ENCODE data around the gene PLCH2.
A peak's percentile ranks its signal among the peaks of the same experiment; 100 is the strongest.

The PLCH2 gene

GRCh38 chr1:2528966-2529783, 53.1 kb downstream of the PLCH2 start:
- DNase-seq (ENCODE audit: low spot score): peak; percentile 58

DNA sequence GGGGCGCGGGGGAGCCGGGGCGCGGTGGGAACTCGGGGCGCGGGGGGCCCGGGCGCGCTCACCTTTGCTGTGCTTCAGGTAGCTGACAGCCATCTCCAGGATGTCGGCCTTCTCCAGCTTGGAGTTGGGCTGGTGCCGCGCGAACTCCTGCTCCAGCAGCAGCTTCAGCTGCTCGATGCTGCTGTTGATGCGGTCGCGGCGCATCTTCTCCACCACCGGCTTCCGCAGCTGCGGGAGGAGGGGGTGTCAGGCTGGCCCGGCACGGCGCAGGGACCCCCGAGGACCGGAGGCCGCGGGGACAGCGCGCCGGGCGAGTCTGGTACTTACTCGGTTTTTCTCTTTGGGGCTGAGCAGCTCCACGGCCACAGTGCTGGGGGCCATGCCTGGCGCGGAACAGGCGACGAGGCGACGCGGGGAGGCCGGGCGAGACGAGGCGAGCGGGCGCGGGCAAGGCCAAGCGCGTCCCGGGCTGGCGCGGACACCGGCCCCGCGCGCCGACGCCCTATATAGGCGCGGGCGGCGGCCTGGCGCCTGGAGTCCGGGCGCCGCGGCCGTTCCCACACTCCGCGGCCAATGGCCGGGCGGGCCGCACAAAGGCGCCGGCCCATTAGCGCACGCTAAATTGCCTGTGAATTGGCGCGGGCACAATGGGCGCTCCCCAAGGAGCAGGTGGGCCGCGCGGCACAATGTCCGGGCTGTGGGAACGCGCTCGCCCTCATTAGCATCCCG, 53.9 kb downstream of the PLCH2 start, which contains the start of gene HES5:
HES5 (minus strand) TSS at position 480 of the 729 bp plus-strand sequence; CDS start at position 381, 99 bp downstream.
- no peak for DNase-seq (ENCODE audit: low spot score)

DNA sequence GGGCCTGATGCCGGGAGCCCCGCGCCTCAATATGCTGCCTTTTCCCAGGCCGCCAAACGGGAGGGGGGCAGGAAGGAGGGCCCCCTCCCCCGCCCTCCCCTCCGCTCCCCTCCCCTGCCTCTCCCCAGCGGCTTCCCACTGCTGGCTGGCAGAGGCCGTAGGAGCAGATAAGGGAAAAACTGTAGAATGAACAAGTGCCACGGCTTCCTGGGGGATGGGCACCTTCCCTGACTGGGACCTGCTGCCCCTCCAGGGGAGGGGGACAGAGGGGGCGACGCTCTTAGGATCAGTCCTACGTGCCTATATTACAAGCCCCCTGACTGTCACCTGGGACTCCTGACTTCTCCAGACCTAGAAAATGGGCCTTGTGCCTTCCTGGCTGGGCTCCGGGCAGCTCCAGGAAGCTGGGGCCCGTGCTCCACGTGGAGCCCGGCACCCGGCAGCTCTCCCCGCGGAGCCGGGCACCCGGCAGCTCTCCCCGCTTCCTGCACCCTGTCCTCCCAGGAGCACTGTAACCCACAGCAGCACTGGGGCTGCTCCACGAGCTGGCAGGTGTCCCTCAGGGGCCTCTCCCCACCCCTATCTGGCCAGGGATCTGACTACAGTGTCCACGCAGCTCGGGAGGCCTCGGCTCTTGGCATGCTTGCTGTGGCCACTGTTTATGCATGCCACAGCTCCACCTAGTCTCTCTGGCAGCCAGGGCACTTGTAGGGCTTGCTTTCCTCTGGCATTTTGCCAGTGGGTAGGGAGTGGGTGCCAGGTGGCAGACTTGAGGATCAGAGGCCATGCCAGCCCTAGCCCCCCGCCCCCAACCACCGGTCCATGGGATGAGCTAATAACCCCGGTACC, 54.6 kb downstream of the PLCH2 start:
- DNase-seq (ENCODE audit: low spot score): no peak

- no peak for DNase-seq (ENCODE audit: low spot score)
Observed at GRCh38 chr1:2532485-2533160, 56.5 kb downstream of the PLCH2 start.

DNA sequence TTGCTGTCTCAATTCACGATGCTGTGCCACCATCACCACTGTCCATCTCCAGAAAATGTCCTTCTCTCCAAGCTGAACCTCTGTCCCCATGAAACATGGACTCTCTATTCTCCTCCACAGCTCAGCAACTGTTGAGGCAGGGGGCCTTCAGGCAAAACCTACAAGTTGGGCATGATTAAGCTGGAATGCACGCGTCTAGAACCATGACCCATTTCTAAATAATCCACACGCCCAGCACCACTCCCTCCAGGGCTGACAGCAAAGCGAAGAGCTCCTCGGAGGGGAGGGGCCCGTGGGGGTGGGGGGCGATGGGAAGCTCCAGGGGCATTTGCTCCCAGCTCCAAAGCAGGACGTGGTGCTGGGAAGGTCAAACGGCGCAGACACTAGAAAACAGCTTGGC, 57.3 kb downstream of the PLCH2 start:
- no peak for DNase-seq (ENCODE audit: low spot score)

GRCh38 chr1:2534315-2534686, 58.2 kb downstream of the PLCH2 start:
- DNase-seq (ENCODE audit: low spot score): no peak

DNA sequence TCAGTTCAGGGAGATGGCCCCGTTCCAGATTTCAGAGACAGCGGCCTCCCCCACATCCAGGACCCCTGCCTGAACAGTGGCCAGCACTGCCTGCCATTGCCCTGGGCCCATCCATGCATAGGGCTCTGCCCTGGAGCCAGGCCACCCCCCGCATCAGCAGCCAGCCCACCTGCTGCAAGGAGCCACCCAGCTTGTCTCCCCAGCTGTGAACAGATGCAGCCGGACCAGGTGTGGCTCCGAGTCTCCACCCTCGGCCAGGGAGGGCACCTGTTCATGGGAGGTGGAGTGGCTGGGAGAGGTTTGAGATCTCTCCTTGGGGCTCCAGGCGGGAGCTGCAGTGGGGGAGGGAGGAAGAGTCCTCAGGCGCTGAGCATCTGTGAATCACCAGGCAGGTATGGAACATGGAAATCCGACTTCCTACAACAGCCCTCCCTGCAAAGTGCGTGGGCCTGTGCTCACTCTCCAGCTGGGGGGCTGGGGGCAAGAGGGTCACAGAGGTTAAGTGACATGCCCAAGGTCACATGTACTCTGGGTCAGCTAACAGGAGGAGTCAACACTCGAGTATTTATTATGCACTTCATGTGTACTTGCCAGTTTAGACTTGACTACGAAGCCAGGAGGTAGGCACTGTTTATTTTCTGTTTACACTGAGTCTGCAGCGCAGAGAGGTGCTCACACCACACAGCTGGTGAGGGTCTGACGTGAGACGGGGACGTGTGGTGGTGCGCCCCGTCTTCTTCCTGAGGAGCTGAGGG, 58.8 kb downstream of the PLCH2 start:
- DNase-seq (ENCODE audit: low spot score): no peak

GRCh38 chr1:2535455-2535854, 59.4 kb downstream of the PLCH2 start:
- DNase-seq (ENCODE audit: low spot score): no peak

GRCh38 chr1:2535981-2536380, 59.9 kb downstream of the PLCH2 start:
- no peak for DNase-seq (ENCODE audit: low spot score)

DNA sequence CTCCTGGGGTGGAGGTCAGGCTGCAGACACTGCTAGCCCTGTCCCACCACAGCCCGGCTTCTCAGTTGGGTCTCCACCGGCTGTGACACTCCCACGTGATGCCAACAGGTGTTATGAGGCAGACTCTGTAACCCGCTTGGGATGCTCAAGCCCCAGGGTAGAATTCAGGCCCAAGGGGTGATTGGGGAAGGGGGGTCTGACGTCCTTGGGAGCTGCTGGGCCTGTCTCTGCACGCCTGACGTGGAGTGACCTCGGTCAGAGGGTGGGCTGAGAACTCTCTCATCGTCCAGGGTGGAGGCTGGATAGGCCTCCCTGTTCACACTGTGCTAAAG, 61.7 kb downstream of the PLCH2 start:
- no peak for DNase-seq (ENCODE audit: low spot score)

- DNase-seq (ENCODE audit: low spot score): no peak
Observed at GRCh38 chr1:2538376-2538775, 62.3 kb downstream of the PLCH2 start.

GRCh38 chr1:2538872-2539271, 62.8 kb downstream of the PLCH2 start:
- no peak for DNase-seq (ENCODE audit: low spot score)

GRCh38 chr1:2539312-2539907, 63.3 kb downstream of the PLCH2 start:
- no peak for DNase-seq (ENCODE audit: low spot score)

- no peak for DNase-seq (ENCODE audit: low spot score)
Observed at GRCh38 chr1:2540816-2541492, 64.9 kb downstream of the PLCH2 start.

- no peak for DNase-seq (ENCODE audit: low spot score)
Observed at GRCh38 chr1:2541619-2542245, 65.6 kb downstream of the PLCH2 start.

DNA sequence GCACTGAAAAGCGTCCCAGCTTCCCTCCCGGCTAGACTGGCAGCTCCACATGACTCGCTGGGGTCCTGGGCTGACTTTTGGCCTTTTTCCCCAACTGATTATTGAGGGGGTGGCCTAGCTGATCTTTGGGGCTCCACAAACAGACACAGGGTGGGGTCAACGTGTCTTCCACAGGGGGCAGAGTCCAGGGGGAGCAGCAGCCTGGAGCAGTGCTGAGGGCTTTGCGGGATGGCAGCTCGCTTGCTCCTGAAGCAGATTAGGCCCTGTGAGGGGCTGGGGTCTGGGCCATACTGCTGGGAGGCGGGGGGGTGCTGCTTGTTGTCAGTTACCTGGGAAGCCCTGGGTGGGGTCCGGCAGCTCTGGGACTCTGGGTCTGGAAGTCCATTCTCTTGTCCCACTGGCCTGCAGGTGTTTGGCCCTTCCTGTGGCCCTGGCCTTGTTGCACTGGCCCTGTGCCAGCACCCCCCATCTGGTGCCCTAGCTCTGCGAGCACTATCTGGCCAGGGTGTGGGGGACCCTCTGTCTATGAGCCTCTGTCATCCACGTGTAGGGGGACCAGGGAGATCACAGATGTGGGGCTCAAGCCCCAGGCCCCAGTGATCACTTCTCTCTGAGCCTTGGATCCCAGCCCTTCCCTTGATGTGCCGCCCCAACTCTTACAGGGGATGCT, 66.3 kb downstream of the PLCH2 start:
- no peak for DNase-seq (ENCODE audit: low spot score)

DNA sequence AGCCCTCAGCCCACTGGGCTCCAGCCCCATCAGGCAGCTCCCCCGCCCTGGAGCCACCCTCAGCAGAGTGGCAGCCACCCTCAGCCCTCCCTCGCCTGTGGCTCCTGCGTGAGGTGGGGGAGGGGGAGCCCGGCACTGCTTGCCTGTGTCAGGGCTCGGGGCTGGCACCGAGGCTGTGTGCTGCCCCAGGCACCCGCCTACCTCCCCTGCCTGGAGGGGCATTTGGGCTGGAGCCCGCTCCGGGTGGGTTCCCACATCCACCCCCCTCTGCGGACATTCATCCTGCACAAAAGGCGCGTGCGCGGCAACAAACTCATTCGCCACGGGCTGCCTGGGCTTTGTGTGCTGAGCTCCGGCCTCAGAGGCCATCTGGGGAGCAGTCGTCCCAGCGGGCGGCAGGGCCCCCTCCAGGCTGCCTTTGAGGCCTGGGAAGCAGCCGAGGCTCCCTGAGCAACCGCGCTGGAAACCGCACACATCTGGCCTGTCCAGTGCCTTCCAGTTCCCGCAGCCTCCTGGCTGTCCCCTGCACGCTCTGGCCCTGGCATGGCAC, 67.5 kb downstream of the PLCH2 start:
- DNase-seq (ENCODE audit: low spot score): no peak

GRCh38 chr1:2544093-2544874, 68.2 kb downstream of the PLCH2 start:
- DNase-seq (ENCODE audit: low spot score): no peak
